NOMO-1 (cell line): ENCODE data around the gene SPIN2B.
"Not testable (repeated sequence)": the region's sequence is repeated elsewhere in the genome, so short reads cannot be mapped to it uniquely, and the experiment has no call there.

Source experiments
- DNase-seq, 2 experiments: peaks; one replicate each; lab custom pipeline; 2025; ENCODE audit not compliant: unreplicated experiment in 2 of 2; lab: John Stamatoyannopoulos, UW

SPIN2B gene

GRCh38 chrX:57121162-57121755, at the start of gene SPIN2B:
Gene SPIN2B (minus strand): TSS chrX:57121548.
- peak; percentile 69 to 75 for DNase-seq

- DNase-seq = no peak
Measured at GRCh38 chrX:57156397-57157049, 35.2 kb upstream of the SPIN2B start.

GRCh38 chrX:57155171-57155570, 33.8 kb upstream of the SPIN2B start:
- no peak for DNase-seq

GRCh38 chrX:57152222-57152621, 30.9 kb upstream of the SPIN2B start:
- DNase-seq = not testable (repeated sequence)

GRCh38 chrX:57138674-57139073, 17.3 kb upstream of the SPIN2B start:
- no peak for DNase-seq

- no peak for DNase-seq
Measured at GRCh38 chrX:57137501-57137900, 16.2 kb upstream of the SPIN2B start.

GRCh38 chrX:57137073-57137472, 15.7 kb upstream of the SPIN2B start, which contains the start of gene SPIN2A:
Gene SPIN2A (minus strand): TSS chrX:57137397. CDS start chrX:57136597, 800 bp downstream.
- not testable (repeated sequence) for DNase-seq

- DNase-seq = not testable (repeated sequence)
Measured at GRCh38 chrX:57136589-57136988, 15.2 kb upstream of the SPIN2B start.

GRCh38 chrX:57135287-57135686, 13.9 kb upstream of the SPIN2B start:
- no peak for DNase-seq

GRCh38 chrX:57134702-57135101, 13.4 kb upstream of the SPIN2B start:
- DNase-seq = no peak

- no peak for DNase-seq
Measured at GRCh38 chrX:57133706-57134105, 12.4 kb upstream of the SPIN2B start.

- not testable (repeated sequence) for DNase-seq
Measured at GRCh38 chrX:57133284-57133683, 11.9 kb upstream of the SPIN2B start.

GRCh38 chrX:57132046-57132445, 10.7 kb upstream of the SPIN2B start:
- no peak for DNase-seq

GRCh38 chrX:57121816-57122215, 468 bp upstream of the SPIN2B start:
- DNase-seq = peak in 1 of 2 experiments; percentile 43

GRCh38 chrX:57120619-57121161, 658 bp downstream of the SPIN2B start:
- DNase-seq = not testable (repeated sequence)

- DNase-seq = no peak
Measured at GRCh38 chrX:57119416-57119815, 1.9 kb downstream of the SPIN2B start.

GRCh38 chrX:57117566-57117965, 3.8 kb downstream of the SPIN2B start:
- DNase-seq = not testable (repeated sequence)

- no peak for DNase-seq
Measured at GRCh38 chrX:57104921-57105398, 16.4 kb downstream of the SPIN2B start.

- no peak for DNase-seq
Measured at GRCh38 chrX:57104406-57104805, 16.9 kb downstream of the SPIN2B start.

- no peak for DNase-seq
Measured at GRCh38 chrX:57103489-57103888, 17.9 kb downstream of the SPIN2B start.

GRCh38 chrX:57102918-57103317, 18.4 kb downstream of the SPIN2B start:
- not testable (repeated sequence) for DNase-seq

- DNase-seq = no peak
Measured at GRCh38 chrX:57083143-57083542, 38.2 kb downstream of the SPIN2B start.
